HG02970 (cell line): ENCODE results near the gene AACS.

ENCODE experiments used
- ATAC-seq: cut with Tn5 transposase; IDR thresholded peaks from one replicate; pipeline ENCODE4 v1.9.1; 2021; ENCODE audit warnings: mild to moderate bottlenecking, moderate library complexity, moderate number of reproducible peaks; ENCODE audit not compliant: unreplicated experiment, low FRiP score

The AACS gene

GRCh38 chr12:125183187-125184067 lies 118.2 kb downstream of the AACS start:
- peak; percentile 57 for ATAC-seq

GRCh38 chr12:125184213-125184967 lies 119.2 kb downstream of the AACS start:
- no peak for ATAC-seq

GRCh38 chr12:125185311-125185739 lies 120.1 kb downstream of the AACS start:
- no peak for ATAC-seq

- no peak for ATAC-seq
These were observed 120.7 kb downstream of the AACS start, which contains the start of gene TMEM132B for GRCh38 chr12:125185740-125186470. TSS of gene TMEM132B (plus strand) at chr12:125186386.

GRCh38 chr12:125186471-125187147 lies 121.4 kb downstream of the AACS start:
- ATAC-seq: no peak

- ATAC-seq: no peak
These were observed 122.0 kb downstream of the AACS start for GRCh38 chr12:125187148-125187745.

GRCh38 chr12:125187780-125188741 lies 122.8 kb downstream of the AACS start:
- ATAC-seq: no peak

- no peak for ATAC-seq
These were observed 123.8 kb downstream of the AACS start for GRCh38 chr12:125189015-125189414.

- no peak for ATAC-seq
These were observed 124.3 kb downstream of the AACS start for GRCh38 chr12:125189502-125189901.

GRCh38 chr12:125191361-125192087 lies 126.3 kb downstream of the AACS start:
- no peak for ATAC-seq

GRCh38 chr12:125192690-125193221 lies 127.5 kb downstream of the AACS start:
- ATAC-seq: no peak
